CD1c-positive myeloid dendritic cell (primary cell): ENCODE data around the gene CLTRN.
"Not testable (repeated sequence)": the region's sequence is repeated elsewhere in the genome, so short reads cannot be mapped to it uniquely, and the experiment has no call there.

Experiments
- DNase-seq: peaks from one replicate; pipeline ENCODE4 v3.0.0-alpha.2; 2016; ENCODE audit errors: extremely low spot score

The CLTRN gene, protein sequence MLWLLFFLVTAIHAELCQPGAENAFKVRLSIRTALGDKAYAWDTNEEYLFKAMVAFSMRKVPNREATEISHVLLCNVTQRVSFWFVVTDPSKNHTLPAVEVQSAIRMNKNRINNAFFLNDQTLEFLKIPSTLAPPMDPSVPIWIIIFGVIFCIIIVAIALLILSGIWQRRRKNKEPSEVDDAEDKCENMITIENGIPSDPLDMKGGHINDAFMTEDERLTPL

GRCh38 chrX:15664487-15665444, at the start of gene CLTRN:
TSS of gene CLTRN (minus strand) at chrX:15664805. CDS start at chrX:15664775, 30 bp downstream.
- no peak for DNase-seq

- DNase-seq: not testable (repeated sequence)
Measured at GRCh38 chrX:15704273-15704672, 39.7 kb upstream of the CLTRN start.

DNA sequence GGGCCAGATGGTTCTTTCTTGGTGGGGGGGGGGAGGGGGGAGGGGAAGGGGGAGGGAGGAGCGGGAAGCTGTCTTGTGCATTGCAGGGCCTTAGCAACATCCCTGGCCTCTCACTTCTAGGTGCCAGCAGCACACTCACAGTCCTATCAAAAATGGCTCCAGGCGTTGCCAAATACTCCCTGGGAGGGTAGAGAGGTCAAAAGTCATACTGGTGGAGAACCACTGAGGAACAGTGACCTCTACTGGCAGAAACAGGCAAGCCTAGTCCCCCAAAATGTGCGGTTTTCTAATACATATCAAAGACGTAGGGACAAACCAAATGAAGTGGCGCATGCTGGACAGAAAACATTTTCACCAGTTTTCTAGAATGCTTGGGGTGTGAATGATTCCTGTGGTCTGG, 39.2 kb upstream of the CLTRN start:
- not testable (repeated sequence) for DNase-seq

DNA sequence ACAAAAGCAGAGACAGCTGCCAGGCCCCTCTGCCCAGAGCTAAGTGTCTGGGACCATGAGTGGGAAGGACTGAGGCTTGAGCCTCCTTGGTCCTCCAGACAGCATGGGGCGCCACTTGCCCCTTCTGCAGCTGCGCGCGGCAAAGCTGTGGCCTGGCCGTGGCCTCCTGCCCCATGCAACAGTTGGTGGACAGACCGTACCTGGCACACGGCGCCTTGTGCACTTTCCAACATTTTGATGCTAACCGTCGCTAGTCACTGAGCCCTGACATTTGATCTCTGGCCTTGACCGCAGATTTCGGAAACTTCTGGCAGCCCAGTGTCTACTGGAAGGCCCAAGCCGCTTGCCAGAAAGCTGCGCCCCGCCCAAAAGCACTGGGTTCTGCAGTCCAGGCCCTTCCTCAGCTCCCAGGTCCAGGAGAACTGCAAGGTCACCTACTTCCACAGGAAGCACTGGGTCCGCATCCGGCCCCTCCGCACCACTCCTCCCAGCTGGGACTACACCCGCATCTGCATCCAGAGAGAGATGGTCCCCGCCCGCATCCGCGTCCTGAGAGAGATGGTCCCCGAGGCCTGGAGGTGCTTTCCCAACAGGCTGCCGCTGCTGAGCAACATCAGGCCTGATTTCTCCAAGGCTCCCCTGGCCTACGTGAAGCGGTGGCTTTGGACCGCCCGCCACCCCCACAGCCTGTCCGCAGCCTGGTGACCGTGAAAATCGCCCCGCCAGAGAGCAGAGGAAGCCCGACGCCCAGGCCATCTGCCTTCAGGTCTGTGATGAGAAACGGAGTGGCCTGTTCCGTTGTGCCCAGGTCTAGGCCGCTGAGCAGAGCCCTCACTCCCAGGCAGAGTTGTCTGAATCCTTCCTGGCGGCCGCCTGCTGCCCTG, 38.1 kb upstream of the CLTRN start:
- DNase-seq: no peak

GRCh38 chrX:15696516-15696915, 31.9 kb upstream of the CLTRN start:
- no peak for DNase-seq

- no peak for DNase-seq
Measured at GRCh38 chrX:15694941-15695451, 30.4 kb upstream of the CLTRN start.

DNA sequence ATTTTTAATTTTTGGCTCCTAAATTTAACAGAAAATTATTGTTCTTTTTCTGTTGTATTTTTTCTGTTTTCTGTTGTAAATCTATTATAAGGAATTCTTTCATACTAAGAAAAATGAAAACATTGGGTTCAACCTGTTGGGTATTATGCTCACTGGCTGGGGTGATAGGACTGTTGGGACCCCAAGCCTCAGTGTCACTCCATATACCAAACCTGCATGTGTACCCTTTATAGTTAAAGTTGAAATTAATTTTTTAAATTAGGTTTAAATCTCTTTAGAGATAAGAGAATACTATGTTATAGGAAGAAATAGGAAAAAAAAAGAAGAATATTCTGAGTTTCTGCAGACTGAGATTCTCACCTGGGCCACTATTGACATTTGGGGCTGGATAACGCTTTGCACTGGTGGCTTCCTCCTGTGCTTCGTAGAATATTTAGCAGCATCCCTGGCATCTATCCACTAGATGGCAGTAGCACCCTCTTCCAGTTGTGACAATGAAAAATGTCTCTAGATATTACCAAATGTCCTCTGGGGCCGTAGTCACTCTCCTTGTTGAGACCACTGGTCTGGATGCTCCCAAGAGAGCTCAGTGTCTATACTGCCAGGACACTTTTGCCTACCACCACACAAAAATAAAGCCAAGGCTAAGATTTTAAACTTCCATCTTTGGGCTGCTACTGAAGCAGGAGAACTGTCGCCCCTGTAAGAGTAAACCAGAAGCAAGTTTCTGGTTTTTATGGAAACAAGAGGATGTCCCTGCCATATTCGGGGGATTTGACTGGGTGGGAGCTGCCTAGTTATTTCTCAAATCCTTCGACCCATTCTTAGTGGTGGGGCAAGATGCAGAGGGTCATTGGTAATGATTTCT, 22.4 kb upstream of the CLTRN start:
- peak; percentile 64 for DNase-seq

DNA sequence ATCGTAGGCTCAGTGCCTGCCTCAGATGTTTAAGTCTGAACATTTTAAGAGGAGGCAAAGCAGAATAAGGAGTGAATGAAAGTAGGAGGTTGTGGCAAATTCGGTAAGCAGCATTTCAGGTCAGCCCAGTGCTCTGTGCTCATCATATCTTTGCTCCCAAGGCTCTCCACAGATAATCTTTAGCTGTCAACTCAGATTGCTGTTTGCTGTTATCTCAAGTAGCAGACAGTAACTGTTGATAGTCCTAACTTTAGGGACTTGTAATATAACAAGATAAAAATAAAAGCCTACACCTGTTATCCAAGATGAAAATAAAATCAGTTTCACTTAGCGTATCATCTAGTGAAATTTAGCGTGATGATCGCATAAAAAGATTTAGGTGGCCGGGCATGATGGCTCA, 18.6 kb upstream of the CLTRN start:
- no peak for DNase-seq

GRCh38 chrX:15681433-15681832, 16.8 kb upstream of the CLTRN start:
- DNase-seq: no peak

- no peak for DNase-seq
Measured at GRCh38 chrX:15680401-15680800, 15.8 kb upstream of the CLTRN start.

DNA sequence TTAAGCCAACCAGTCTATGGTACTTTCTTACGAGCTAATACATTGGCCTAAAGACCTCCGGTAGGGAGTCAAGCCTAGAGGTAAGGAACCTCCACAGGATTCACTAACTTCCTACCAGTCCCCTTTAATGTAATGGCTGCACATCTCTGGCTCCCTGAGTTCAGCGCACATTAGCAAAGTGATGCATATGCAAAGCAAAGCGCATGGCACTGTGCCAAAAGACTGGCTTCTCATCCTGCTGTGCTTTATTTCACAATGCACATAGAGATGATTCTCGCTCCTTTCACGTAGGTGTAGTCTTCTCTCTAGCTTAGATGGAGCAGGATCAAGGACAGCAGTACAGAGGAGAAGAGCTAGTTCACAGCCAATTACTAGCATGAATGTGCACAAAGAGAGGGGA, 14.6 kb upstream of the CLTRN start:
- DNase-seq: no peak

GRCh38 chrX:15678339-15678738, 13.7 kb upstream of the CLTRN start:
- no peak for DNase-seq

- peak; percentile 51 for DNase-seq
Measured at GRCh38 chrX:15676886-15677285, 12.3 kb upstream of the CLTRN start.

DNA sequence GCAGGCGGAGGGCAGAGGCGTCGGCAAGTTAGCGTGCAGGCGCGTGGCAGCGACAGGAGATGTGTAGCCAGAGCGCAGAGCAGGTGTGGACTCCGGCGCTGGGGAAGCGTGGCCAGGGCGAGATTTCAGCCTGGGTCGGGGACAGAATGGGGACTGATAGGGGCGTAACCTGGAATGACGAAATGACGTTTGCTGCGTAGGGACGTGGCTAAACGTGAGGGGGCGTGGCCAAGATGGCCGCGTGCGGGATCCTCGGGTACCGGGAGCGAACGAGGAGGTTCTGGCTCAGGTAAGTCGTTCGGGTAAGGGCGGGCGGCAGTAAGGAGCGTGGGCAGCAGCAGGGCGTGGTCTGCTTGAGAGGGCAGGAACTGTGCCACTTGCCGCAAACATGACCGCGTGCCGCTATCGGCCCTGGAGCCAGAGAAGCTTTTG, 10.9 kb upstream of the CLTRN start:
- DNase-seq: peak; percentile 86

GRCh38 chrX:15674841-15675489, 10.4 kb upstream of the CLTRN start:
- peak; percentile 95 for DNase-seq

DNA sequence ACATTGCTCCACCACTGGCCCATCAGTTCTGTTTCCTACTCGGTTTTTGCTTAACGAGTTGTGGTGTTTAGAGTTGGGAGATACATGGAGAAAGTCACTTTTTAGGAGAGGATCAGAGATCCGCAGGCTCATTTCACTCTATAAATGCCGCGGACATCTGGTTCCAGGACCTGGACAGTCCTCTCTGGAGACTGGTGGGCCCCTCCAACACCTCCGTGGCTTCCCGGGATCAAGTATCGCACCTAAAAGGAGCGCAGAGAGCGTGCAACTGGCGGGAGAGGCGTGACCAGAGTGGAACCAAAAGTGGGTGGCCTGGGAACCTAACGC, 9.9 kb upstream of the CLTRN start:
- DNase-seq: peak; percentile 46

- no peak for DNase-seq
Measured at GRCh38 chrX:15673970-15674369, 9.4 kb upstream of the CLTRN start.

GRCh38 chrX:15672881-15673280, 8.3 kb upstream of the CLTRN start:
- peak; percentile 79 for DNase-seq

DNA sequence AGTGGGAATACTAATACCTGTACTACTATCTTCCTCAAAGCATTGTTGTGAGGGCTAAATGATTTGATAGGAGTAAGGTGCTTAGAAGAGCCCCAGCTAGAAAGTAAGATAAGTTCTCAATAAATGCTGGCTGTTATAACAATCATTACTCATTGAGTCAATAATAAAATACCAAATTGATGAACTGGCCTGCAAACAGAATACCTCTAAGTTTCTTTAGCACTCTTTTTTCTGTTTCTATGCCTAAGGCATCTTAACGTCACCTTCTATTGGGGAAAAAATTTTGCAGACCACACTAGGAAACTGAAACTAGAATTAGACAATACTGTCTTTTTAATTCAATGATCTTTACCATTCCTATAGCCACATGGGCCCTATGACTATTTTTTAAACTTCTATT, 1.2 kb downstream of the CLTRN start:
- no peak for DNase-seq

DNA sequence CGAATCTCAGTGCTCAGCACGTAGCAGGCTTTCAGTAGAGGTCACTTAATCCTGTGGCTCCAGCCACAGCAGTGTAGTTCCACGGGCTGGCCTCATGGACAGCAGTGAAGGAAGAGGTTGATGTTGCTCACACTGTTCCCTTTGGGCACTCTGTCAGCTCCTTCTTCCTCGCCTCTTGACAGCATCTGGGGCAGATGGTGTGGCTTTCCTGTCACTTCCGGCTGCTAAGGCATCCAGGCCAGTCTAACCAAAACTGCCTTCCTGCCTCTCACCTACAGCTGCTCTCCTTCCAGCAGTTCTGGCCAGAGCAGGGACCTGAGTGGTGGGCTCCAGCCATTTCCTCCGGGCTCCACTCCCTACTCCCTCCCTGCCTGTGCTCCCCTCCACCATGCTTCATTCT, 9.8 kb downstream of the CLTRN start:
- DNase-seq: not testable (repeated sequence)
